ENCODE measurements around the gene CAMLG.
"Not testable (repeated sequence)": the region's sequence is repeated elsewhere in the genome, so short reads cannot be mapped to it uniquely, and the experiment has no call there.

The CAMLG gene

GRCh38 chr5:134738133-134738962 lies at the start of gene CAMLG:
Gene CAMLG, plus strand, starts transcription at chr5:134738548. Its CDS starts 73 bp downstream, at chr5:134738621.
- peak; percentile 66 for DNase-seq

- DNase-seq: not testable (repeated sequence)
Measured at GRCh38 chr5:134690144-134690543, 48.2 kb upstream of the CAMLG start.

GRCh38 chr5:134692722-134693121 lies 45.6 kb upstream of the CAMLG start:
- no peak for DNase-seq

GRCh38 chr5:134708301-134708700 lies 30.0 kb upstream of the CAMLG start:
- no peak for DNase-seq

GRCh38 chr5:134714120-134714519 lies 24.2 kb upstream of the CAMLG start:
- no peak for DNase-seq

- DNase-seq: no peak
Measured at GRCh38 chr5:134714541-134714940, 23.8 kb upstream of the CAMLG start.

- DNase-seq: not testable (repeated sequence)
Measured at GRCh38 chr5:134715466-134715865, 22.9 kb upstream of the CAMLG start.

GRCh38 chr5:134724872-134725271 lies 13.5 kb upstream of the CAMLG start:
- DNase-seq: no peak

- no peak for DNase-seq
Measured at GRCh38 chr5:134732819-134733218, 5.5 kb upstream of the CAMLG start.

- no peak for DNase-seq
Measured at GRCh38 chr5:134735243-134735642, 3.1 kb upstream of the CAMLG start.

GRCh38 chr5:134736173-134736812 lies 2.1 kb upstream of the CAMLG start:
- DNase-seq: no peak

- DNase-seq: peak; percentile 31
Measured at GRCh38 chr5:134738963-134739661, 764 bp downstream of the CAMLG start.

- no peak for DNase-seq
Measured at GRCh38 chr5:134741052-134741451, 2.7 kb downstream of the CAMLG start.

GRCh38 chr5:134742134-134742533 lies 3.8 kb downstream of the CAMLG start:
- DNase-seq: no peak

- no peak for DNase-seq
Measured at GRCh38 chr5:134749415-134749814, 11.1 kb downstream of the CAMLG start.

GRCh38 chr5:134758176-134758503 lies 19.8 kb downstream of the CAMLG start:
- DNase-seq: no peak

GRCh38 chr5:134758504-134759341 lies 20.4 kb downstream of the CAMLG start, which contains the start of gene DDX46:
Gene DDX46, plus strand, starts transcription at chr5:134758779. Its CDS starts 160 bp downstream, at chr5:134758939.
- peak; percentile 82 for DNase-seq

- not testable (repeated sequence) for DNase-seq
Measured at GRCh38 chr5:134767528-134768291, 29.4 kb downstream of the CAMLG start.

GRCh38 chr5:134769206-134769605 lies 30.9 kb downstream of the CAMLG start:
- no peak for DNase-seq

- DNase-seq: no peak
Measured at GRCh38 chr5:134772461-134773125, 34.2 kb downstream of the CAMLG start.

- no peak for DNase-seq
Measured at GRCh38 chr5:134777366-134777765, 39.0 kb downstream of the CAMLG start.

Data from SIG-M5 (cell line).